HG03159 (cell line): ENCODE data around the gene CNOT4.
"Not testable (repeated sequence)": the region's sequence is repeated elsewhere in the genome, so short reads cannot be mapped to it uniquely, and the experiment has no call there.

ENCODE experiments used
- ATAC-seq: cut with Tn5 transposase; IDR thresholded peaks from one replicate; pipeline ENCODE4 v1.9.1; 2021; ENCODE audit warnings: mild to moderate bottlenecking, moderate library complexity; ENCODE audit not compliant: unreplicated experiment

Gene CNOT4

GRCh38 chr7:135459076-135459475, 50.8 kb downstream of the CNOT4 start:
- ATAC-seq = no peak

- ATAC-seq = no peak
Observed at GRCh38 chr7:135454060-135454459, 55.8 kb downstream of the CNOT4 start.

GRCh38 chr7:135449436-135449835, 60.5 kb downstream of the CNOT4 start:
- ATAC-seq = no peak

- ATAC-seq = no peak
Observed at GRCh38 chr7:135448753-135449152, 61.1 kb downstream of the CNOT4 start.

GRCh38 chr7:135447748-135448147, 62.2 kb downstream of the CNOT4 start:
- no peak for ATAC-seq

GRCh38 chr7:135445690-135446089, 64.2 kb downstream of the CNOT4 start:
- ATAC-seq = no peak

GRCh38 chr7:135445266-135445665, 64.6 kb downstream of the CNOT4 start:
- ATAC-seq = not testable (repeated sequence)

- ATAC-seq = no peak
Observed at GRCh38 chr7:135441791-135442190, 68.1 kb downstream of the CNOT4 start.

GRCh38 chr7:135434047-135434446, 75.9 kb downstream of the CNOT4 start:
- no peak for ATAC-seq

- ATAC-seq = no peak
Observed at GRCh38 chr7:135430626-135431025, 79.3 kb downstream of the CNOT4 start.

- no peak for ATAC-seq
Observed at GRCh38 chr7:135428879-135429278, 81.0 kb downstream of the CNOT4 start.

- ATAC-seq = no peak
Observed at GRCh38 chr7:135428011-135428410, 81.9 kb downstream of the CNOT4 start.

GRCh38 chr7:135427166-135427565, 82.7 kb downstream of the CNOT4 start:
- no peak for ATAC-seq

GRCh38 chr7:135425036-135425435, 84.9 kb downstream of the CNOT4 start:
- ATAC-seq = no peak

GRCh38 chr7:135420786-135421185, 89.1 kb downstream of the CNOT4 start:
- ATAC-seq = no peak

GRCh38 chr7:135416431-135416830, 93.5 kb downstream of the CNOT4 start:
- ATAC-seq = no peak

GRCh38 chr7:135414850-135415439, 95.0 kb downstream of the CNOT4 start:
- ATAC-seq = no peak

- ATAC-seq = no peak
Observed at GRCh38 chr7:135414208-135414607, 95.7 kb downstream of the CNOT4 start.

GRCh38 chr7:135411098-135411497, 98.8 kb downstream of the CNOT4 start:
- no peak for ATAC-seq

GRCh38 chr7:135410543-135410942, 99.4 kb downstream of the CNOT4 start:
- ATAC-seq = no peak

- ATAC-seq = no peak
Observed at GRCh38 chr7:135409845-135410542, 99.9 kb downstream of the CNOT4 start.

- ATAC-seq = no peak
Observed at GRCh38 chr7:135407884-135408283, 102.0 kb downstream of the CNOT4 start.

- no peak for ATAC-seq
Observed at GRCh38 chr7:135406918-135407317, 103.0 kb downstream of the CNOT4 start.
